Inferior parietal cortex (tissue), 1 donor: ENCODE measurements around the gene SPRR1A.

Experiments
- DNase-seq: peaks from one replicate; pipeline ENCODE4 v3.0.0-alpha.2; 2016; ENCODE audit errors: extremely low spot score

SPRR1A gene

GRCh38 chr1:152983743-152984142, at the start of gene SPRR1A:
TSS of gene SPRR1A (plus strand) at chr1:152984081. CDS start at chr1:152985231, 1,150 bp downstream.
- DNase-seq = no peak

DNA sequence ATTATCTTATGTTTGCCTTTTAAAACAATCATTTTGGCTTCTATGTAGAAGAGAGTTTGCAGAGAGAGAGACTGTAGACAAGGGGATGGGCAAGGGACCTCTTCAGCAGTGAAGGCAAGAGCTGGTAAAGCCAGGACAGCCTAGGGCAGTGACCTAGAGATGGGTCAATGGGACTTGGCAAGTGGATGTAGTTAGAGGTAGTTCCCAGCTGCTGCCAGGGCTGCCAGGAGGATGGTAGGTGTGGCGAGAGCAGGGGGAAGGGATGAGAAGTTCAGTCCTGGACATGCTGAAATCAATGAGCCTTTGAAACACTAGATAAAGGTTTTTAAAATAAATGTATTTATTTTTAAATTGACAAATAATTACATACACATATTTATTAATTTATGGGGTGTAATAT, 43.3 kb upstream of the SPRR1A start:
- DNase-seq = no peak

DNA sequence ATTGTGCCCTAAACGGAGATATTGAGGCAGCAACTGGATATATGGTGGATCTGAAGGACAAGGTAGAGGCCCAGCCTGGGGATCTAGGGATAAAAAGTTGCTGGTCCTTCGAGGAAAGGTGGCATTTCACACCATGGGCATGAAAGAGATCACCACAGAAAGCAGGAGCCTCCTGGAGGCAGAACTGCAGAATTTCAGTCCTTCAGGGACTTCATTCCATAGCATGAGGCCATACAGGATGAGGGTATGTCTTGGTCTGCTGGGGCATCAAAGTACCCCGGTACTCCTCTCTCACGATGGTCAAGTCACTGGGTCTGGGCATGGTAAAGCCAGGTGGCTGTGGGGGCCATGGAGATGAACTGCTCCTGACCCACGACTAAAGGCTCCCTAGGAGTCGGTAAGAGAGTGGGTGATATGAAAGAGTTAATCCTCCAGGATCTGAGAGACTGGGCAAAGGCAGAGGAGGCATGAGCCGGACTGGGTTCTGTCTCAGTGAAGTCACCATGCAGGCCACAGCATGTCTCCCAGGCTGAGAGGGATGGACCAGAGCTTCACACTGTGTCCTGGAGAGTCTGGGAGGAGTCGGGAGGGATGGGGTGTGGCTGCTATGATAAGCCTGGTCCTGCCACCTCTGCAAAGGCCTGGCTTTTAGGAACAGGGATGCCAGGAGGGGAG, 42.7 kb upstream of the SPRR1A start:
- DNase-seq = no peak

- DNase-seq = no peak
These were observed 41.7 kb upstream of the SPRR1A start for GRCh38 chr1:152942161-152942560.

DNA sequence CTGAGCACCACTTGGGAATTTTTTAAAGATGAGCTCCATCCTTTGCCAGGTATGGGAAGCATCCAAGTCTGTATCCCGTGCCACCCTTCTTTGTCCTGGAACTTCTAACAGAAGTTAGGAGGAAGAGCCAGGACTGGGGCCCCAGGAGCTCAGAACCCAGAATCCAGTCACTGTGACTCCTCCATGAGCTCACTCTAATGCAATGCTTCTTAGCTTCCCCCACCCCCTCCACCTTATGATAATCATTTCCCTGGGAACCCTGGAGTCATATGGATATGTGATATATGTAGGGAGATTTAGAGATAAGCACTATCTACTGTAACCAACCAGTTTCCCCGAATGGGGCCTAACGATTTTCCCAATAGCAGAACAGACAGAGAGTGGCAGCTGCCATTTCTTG, 37.6 kb upstream of the SPRR1A start:
- no peak for DNase-seq

DNA sequence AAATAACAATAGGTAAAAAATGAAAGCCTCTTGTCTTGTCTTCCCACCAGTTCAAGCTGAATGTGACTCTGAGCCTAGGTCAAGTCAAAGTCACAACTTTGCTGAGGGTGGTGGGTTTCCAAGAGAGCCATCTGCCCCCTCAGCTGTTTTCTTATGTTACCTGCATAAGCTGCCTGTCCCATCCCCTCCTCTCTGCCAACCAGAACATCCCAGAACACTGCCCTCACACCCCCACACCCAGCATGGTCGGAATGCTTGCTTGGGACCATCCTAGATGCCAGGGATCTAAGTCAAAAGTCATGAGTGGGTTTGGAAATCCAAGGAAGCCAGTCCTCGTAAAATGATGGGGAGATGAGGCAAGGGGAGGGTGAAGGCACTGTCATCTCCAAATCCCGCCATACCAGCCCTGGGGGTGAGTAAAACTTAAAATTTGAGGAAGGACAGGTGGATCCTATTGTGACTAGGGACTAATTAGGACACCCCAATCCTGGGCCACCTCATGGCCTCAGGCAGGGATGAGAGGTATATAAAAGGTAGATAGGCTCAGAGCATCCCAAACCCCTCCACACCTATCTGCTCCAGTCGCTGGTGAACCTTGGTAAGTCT, 37.1 kb upstream of the SPRR1A start, which contains the start of gene SPRR5:
Gene SPRR5 (plus strand): TSS at position 556 of the 606 bp plus-strand sequence. CDS start 1,349 bp downstream, outside the sequence.
- no peak for DNase-seq

DNA sequence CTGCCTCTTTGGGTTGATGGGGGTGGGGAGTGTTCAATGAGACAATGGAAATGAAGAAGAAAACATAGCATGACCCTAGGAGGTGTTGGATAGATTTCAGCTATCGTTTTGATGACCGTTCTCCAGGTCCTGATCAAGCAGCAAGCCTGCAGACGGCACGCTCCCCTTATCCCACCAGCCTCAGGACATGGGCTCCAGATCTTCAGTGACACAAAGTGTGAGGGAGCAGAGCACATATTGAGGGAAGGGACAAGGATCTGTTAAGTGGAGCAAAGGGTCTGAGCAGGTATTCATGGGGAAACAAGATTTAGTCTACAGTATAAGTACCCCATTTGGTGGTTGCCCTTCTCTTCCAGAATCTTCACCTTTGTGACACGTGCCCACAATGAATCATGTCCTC, 32.2 kb upstream of the SPRR1A start:
- DNase-seq = no peak

DNA sequence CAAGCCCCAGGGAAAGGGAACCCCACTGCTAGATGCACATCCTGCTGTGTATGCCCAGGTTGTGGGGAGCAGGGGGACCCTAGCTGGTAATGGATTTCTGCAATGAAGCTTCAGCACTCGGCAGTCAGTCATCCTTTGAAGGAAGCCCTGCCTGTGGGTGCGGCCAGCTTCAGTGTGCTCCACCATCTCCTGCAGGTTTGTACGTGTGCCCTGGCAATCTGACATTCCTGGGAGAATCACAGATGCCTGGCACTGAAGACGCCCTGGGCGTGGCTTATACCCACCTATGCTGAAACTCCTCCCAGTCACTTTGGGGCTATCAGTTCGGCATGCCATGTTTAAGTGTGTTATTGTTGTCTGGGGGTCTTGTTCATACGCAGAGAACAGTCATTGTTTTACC, 30.1 kb upstream of the SPRR1A start:
- no peak for DNase-seq

DNA sequence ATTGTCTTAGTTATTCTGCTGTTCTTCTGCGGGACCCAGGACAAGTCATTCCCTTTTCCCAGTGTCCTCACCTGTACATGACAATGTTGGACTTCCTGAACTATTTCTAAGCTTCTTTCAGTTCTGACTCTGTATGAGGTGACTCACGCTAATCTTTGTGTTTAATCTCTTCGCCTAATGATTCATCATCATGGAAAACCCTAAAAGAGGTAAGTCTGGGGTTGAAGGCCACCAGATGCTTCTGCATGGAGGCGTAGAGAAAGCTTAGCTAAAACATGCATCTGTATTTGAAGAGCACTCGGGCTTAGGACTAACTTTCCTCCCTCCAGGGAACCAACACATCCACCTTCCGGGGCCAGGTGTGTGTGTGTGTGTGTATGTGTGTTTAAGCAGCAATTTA, 29.4 kb upstream of the SPRR1A start:
- DNase-seq = no peak

- DNase-seq = no peak
These were observed 26.3 kb upstream of the SPRR1A start for GRCh38 chr1:152957561-152957960.

GRCh38 chr1:152959273-152959672, 24.6 kb upstream of the SPRR1A start:
- DNase-seq = no peak

DNA sequence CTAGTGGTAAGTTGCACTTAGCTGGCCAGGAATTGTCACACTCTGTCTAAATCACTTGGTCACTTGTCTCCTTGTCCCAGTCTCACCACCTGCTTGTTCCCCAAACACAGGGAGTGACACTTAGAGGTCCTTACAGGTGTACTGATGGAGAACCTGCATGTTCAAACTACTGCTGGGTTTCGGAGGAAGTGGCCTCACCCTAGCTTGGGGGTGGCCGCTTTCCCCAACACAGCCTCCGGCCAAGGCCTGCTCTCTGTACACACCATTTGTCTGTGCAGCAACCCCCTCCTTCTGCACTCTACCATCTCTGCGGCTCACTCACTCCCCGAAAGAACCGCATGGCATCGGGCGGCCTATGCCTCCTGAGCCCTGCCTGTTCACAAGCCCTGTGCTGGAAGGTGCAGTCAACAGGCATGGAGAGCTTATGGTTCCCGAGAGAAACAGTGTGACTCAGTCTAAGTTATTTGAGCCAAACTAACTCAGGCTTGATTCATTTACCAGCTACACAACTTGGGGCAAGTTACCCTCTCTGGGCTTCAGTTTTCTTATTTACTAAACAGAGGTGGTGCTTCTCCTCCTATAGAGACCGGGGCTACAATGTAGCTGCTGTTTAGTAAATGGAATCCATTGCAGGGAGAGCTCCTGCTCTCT, 24.0 kb upstream of the SPRR1A start:
- DNase-seq = no peak

DNA sequence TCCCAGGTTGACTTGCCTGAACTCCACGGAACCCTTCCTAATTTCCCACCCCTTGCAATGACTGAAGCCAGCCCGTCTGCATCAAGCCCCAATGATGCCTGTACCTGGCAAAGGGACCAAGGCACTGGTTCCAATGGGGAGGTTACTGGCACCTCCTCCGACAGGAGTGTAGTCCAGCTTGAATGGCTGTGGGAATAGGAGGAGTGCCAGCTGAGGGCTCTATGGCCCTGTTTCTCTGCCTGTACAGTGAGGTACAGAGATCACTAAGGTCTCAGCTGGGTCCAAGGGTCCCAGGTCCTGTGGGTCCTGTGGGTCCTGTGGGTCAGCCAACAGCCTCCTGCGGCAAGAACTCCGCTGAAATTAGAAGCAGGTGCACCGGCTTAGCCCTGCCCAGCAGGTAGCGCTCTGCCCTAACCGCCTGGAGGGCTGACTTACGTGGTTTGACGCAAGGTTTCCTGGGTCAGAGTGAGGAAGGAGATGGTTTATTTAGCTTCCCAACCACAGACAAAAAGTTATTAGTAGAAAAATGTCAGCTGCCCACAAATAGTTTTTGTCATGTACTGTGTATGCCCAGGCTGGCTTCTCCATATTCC, 23.3 kb upstream of the SPRR1A start:
- DNase-seq = no peak

DNA sequence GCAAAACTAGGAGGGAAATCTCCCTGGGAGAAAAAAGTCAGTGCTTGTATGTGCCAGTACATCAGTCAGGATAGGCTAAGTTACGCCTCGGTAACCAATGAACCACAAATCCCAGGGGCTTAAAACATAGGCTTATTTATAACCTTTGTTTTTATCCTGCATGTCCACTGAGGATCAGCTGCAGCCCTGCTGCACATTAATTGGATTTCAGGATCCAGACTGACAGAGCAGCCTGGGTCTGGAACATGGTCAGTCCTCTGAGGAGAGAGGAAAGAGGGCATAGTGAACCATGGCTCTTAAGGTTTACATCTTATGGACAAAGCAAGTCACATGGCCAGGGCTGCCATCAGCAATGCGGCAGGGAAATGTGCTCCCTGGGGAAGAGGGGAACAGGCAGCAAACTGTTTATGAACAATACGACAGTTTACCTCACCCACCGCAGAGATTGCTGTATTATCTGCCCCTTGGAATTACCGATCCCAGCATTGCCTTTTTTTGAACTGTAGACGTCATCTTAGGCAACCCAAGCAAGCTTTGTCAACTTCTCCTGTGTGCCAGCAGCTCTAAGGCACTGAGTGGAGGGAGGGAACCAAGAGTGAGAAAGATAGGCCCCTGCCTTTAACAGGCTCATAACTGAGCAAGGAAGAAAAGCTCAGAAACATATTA, 22.5 kb upstream of the SPRR1A start:
- no peak for DNase-seq

DNA sequence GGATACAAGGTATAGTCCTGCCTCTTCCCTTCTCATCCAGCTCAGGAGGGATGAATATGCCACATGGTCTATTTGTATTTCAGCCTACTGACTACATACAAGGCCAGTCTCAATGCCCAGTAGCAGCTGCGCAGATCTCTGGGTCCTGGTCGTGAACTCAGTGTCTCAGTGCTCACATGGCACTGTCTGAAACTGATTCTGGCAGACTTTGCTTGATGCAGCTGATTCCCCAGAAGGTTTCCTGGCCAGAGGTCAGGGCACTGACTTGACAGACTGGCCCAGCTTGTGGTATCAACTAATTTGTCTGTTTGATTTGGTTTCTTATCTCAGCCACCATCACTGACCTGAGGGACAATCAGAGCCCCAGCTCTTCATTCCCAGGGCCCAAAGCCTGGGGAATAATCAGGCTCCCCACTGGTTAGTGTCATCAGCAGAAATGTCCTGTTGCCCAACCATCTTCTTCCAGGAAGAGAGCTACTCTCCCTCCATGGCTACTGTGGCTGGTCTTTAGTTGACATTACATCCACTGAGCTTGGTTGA, 20.9 kb upstream of the SPRR1A start:
- DNase-seq = no peak

DNA sequence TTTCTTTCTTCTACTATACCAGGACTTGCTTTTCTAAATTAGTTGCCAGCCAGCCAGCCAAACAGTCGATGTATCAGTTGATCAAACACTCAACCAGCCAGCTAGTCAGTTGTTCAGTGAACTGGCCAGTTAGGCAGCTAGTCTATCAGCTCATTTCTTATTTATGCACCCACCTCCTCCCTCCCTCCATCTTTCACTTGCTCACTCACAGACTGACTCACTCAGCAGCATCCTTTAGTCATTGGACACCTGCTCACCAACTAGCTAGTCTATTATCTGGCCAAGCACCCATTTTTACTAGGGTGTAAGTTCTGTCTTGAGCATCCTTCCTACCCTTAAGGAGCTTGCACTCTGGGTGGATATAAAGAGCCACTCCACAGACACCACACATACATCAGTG, 19.3 kb upstream of the SPRR1A start:
- DNase-seq = no peak

DNA sequence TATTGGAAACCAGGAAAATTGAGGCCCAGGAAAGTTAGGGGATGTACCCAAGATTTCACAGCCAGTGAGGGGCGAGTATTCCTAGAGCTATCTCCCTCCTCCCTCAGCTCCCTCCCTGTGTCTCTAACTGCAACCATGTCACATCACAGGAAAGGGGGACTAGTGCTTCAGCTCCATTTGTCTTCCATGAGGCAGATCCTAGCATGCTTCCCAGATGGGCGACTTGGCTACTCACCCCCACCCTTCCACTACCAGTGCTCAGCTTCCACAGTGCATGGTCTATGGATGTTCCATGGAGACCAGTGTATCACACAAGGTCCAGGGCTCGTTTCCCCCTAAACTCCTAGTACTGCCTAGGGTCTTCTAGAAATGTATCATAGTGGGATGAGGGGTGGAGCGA, 18.0 kb upstream of the SPRR1A start:
- DNase-seq = no peak

DNA sequence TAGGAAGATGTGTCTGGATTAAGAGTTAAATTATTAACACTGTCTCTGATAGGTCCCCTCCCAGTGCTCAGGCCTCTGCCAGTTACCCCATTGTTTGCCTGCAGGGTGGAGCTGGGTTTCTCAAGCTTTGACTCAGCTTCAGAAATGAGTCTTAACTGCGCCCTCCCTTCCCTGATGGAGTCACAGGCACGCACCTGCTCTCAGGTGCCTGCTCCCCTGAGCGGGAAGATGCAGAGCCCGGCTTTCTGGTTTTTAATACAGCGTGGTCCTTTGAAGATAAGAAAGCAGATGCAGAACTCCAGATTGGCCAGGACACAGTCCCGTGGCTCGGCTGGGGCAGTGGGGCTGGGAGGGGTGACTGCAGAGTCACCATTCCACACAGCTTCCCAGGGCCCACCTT, 16.7 kb upstream of the SPRR1A start:
- no peak for DNase-seq

GRCh38 chr1:152968248-152968647, 15.6 kb upstream of the SPRR1A start:
- DNase-seq = no peak

GRCh38 chr1:152969036-152969435, 14.8 kb upstream of the SPRR1A start:
- no peak for DNase-seq

GRCh38 chr1:152970495-152970894, 13.4 kb upstream of the SPRR1A start, which contains the start of gene SPRR4:
TSS of gene SPRR4 (plus strand) at chr1:152970648. CDS start at chr1:152971891, 1,243 bp downstream.
- no peak for DNase-seq
